Measurements from ENCODE around the gene KLF3.

KLF3 gene

DNA sequence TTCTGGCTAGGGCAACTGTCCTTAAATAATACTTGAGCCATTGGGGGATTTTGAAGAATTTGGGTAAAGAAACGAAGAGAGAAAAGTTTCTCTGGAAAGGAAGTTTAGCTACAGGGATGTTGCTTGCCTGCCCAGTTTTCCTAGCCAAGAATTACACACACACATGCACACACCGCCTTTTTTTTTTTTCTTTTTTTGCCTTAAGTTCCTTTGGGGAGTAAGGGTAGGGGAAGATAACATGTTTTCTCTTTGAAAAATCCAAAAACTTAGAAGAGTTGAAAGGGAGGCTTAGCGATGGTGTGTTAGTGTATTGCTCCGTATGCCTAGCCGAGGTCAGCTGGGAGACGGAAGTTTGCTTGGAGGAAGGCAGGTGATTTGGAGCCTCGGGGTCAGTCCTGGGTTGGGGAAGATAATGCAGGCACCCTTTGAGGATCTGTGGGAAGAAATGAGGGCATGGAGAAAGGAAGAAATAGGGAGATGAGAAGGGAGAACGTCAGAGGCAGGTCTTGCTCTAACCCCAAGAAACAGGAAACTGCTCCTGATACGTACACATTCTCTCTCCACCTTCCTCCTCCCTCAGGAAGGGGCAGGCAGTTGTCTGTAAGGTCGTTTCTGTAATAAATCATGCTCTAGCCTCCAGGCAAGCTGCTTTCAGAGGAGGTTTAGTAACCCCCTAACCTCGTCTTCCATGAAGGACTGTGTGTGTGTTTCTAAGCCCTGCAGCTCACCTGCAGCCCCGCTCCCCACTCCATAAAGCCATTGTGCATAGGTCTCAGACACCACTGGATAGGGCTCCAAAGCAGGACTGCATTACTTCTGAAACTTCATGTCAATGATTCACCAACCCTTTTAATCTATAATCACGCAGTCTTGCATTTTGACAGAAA lies 10.5 kb downstream of the KLF3 start:
- no peak for DNase-seq (ENCODE audit: low spot score)

DNA sequence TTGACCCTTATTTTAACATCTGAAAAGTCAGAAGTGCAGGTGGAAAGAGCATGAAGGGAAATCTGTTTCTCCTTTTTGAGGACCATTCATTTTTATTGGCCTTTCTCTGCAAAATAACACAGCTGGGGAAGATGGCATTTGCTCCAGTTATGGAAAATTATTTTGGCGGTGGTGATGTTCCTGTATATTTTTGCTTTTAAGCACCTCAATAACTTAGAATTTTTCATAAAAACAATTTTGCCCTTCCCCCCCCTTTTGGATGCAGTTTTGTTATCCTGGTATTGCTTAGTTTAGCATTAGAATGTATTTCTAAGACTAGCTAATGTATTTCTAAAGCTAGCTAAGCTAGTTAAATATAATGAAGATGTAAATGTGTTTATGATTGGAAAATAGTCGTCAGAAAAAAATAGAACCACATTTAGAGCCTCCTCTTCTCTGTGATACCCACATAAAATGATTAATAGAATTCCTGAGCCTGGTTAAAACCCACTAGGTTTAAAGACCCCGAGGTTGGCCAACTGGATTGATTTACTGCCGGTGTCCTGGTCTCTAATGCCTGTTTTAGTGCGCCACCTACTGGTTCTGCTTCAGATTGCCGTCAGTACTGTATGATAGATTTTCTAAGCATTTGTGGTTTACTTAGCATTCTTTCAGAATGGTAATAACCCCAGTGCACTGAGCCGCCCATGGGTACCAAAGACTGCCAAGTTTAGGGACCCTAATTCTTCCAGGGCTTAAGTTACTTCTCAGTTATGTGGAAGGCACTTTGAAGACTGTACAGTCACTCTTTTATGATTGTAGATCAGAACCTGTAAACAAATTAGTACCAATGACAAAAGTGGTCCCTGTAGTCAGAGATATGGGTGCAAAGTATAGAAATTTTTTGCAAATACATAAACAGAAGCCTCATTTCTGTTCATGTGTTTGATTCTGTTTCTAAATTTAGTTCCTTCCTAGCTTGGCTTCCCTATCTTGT lies 11.4 kb downstream of the KLF3 start:
- peak; percentile 81 for DNase-seq (ENCODE audit: low spot score)

DNA sequence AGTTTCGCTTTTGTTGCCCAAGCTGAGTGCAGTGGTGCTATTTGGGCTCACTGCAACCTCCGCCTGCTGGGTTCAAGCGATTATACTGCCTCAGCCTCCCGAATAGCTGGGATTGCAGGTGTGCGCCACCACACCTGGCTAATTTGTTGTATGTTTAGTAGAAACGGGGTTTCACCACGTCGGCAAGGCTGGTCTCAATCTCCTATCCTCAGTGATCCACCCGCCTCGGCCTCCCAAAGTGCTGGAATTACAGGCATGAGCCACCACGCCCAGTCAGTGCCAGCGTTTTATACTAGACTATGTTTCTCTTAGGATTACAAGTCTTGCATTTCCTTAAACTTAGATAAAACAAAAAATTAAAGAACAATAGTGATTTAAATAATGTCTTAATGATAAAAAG lies 13.0 kb downstream of the KLF3 start:
- no peak for DNase-seq (ENCODE audit: low spot score)

DNA sequence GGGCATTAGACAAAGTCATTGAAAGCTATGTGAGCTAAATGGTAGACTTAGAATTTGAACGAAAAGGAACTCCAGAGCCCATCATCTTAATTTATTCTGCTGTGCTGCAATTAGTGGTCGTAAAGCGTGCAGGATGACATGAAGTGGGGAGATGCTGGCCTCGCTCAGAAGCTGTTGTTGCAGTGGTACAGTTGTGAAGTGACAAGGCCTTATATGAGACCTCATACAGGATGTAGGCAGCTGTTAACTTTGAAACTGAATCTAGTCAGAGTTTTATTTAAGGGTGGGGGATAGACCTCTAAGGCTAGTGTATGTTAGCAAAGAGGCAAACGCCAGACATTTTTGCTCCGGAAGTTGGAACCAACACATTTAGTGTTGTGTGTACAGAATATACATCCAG lies 13.4 kb downstream of the KLF3 start:
- DNase-seq (ENCODE audit: low spot score): no peak

DNA sequence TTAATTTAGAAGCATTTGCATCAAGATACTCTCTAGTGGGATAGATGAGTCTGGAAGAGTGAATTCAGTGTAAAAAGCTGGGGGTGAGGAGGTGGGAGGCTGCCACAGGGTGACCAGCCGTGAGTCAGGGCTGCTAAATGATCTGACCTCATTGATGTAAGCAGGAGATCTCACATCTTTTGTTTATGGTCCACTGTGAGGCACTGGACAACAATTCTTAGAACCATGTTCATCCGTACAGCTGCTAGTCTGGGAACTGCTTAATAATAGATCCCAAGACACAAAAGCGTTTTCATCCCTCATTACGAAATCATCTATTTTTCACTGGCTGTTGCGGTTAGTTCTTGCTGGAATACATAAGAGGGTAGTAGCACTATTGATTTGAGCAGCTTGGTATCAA lies 14.1 kb downstream of the KLF3 start:
- no peak for DNase-seq (ENCODE audit: low spot score)

DNA sequence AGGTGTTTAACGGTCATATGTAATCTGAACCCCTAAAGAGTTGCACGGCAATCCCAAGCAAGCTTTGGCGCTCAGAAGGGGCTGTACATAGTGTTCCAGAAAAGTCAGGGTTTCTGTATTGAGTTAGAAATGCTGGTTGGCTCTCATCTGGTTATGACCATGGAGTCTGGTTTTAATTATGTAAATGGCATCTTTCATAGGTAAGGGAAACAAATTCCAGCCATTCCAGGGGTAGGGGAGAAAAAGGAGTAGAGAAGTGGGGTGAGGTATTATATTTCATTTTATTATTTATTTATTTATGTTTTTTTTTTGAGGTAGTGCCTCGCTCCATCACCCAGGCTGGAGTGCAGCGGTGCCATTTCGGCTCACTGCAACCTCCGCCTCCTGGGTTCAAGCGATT lies 15.9 kb downstream of the KLF3 start:
- DNase-seq (ENCODE audit: low spot score): no peak

DNA sequence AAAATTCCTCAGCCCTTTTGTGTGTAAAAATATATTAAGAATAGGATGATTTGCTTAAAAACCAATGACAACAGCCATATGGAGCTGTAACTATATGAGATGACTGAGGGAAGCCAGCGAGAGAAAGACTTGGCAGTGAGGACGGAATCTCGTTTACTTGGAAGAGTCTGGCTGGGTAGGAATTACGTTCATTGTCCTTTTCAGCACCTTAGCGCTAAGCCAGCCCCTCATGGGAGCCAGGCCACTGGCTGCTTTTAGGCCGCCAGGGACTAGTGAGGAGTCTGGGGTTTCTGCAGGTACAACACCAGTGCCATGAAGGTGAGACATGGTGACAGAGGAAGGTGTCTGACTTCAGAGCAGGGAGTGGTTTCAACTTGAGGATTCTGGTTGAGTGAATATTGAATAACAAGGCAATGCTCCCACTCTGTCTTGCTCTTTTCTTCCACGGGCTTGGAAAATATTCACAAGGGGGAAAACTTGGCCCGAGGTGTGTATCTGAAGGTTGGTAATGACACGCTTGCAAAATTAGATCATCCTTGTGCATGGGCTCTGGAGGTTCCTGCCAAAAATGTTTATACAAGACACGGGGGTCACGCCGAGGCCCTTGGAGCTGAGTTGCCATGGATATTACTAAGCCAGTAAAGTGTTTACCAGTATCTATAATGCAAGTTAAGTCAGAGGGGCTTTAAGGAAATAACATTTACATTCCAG lies 17.4 kb downstream of the KLF3 start:
- DNase-seq (ENCODE audit: low spot score): no peak

DNA sequence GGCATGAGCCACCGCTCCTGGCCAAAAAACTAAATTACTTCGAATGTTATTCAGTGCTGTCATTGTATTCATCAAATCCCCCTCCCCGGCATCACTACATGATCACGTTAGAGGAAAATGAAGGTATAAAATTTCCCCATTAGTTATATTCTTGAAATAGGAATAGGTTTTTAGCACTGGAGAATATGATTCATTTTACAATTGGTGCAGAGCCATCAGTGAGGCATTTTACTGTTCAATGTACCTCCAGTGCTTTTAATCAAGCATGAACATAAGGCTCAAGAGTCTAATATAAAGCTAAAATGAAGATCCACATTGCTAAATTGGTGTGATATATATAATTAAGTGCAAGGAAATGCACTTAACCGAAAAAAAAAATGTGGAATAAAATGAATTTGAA lies 18.3 kb downstream of the KLF3 start:
- no peak for DNase-seq (ENCODE audit: low spot score)

DNA sequence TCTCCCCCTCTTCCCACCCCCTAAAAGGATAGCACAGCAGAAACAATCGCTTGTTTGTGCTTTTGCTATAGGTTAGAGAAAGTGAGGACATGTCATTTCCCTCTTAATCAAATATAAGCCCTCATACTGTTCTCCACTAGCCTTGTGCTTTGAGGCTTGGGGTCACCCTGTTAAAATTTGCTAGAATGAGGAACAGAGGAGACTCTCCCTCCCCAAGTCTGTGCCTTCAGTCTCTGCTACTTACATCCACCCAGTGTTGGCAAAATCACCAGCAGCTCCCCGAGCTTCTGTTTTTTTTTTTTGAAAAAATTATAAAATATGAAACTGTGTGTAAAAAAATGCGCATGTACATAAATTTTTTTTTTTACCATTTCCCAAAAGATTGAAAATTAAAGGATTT lies 19.3 kb downstream of the KLF3 start:
- DNase-seq (ENCODE audit: low spot score): no peak

DNA sequence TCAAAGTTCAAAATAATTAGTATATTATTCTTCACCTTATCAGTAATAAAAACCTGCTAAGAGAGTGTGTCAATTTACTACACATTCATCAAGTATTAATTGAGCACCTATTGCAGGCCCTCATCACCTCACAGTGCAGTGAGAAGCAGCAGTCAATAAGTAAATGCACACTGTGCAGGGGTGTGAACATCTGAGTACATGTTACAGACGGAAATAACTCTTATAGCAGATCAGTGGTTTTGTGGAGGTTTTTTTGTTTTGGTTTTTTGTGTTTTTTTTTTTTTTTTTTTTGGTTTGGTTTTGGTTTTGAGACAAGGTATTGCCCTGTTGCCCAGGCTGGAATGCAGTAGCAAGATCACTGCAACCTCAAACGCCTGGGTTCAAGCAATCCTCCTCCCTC lies 20.3 kb downstream of the KLF3 start:
- DNase-seq (ENCODE audit: low spot score): no peak

DNA sequence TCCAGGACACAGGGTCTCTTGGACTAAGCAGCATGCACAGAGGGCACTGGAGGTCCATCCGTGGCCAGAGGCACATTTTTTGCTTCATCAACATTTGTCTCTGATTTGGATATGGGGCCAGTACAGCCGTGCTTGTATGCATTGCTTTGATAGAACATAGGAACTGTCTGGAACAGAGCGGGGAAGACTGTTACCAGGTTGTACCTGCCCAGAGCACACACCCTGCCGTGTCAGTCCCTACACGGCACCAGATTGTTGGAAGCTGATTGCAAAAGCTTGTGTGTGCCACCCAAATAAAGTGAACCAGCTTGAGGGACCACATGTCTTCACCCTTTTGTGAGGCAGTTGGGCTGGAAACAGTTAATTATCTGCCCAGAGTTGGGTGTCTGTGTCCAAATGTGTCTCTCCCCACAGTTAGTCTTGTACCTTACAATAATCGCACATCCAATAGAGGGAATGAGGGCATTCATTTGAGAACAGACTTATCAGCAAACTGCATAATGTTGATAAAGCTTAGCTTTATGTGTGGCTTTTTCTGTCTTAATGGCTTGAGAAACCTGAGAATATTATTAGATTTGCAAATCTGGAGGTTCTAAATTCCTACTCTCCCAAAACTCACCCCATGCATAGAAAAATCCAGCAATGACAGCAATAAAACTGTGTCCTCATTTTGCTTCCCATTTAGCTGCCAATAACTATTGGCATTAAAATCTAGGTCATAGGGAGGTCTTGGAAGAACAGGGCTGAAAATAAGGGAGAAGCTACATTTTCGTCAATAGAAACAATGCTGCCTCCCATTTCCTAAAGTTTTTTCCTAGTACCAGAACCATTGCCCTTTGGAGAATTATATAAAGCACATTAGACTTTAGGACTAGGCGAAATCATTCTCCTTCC lies 21.2 kb downstream of the KLF3 start:
- DNase-seq (ENCODE audit: low spot score): no peak

DNA sequence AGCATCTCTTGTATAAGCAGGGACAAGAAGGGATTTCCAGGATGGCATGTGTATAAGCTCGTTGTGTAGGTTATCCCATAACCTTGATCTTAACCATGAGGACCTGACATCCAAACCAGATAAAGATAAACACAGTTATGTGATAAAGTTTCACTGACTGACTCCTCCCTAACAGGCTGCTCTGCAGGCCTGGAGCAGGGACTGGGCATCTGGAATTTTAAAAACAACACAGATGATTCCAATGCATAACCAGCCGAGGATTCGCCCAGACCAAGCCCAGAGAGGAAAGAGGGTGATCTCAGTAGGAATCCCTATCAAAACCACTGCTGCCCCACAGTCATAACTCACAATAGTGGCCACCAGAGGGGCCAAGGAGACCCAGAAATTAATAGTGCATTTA lies 22.7 kb downstream of the KLF3 start:
- DNase-seq (ENCODE audit: low spot score): no peak

DNA sequence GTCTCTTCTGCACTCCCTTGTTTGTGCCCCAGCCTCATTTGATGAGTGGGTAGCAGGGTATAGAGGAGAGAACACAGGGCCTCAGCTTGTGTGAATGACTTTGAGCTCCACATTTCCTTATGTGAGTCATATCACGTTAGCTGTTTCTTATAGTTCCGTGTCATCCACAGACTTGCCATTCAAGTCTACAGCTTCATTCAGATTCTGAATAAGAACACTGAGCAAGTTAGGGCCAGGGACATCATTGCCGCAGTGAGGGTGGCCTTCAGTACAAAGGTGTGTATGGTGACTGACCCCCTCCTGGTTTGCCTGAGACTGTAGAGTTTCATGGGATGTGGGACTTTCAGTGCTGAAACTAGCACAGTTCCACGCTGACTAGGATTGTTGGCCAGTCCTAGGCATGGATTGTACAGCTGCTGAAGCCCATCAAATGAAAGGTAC lies 23.6 kb downstream of the KLF3 start:
- no peak for DNase-seq (ENCODE audit: low spot score)

DNA sequence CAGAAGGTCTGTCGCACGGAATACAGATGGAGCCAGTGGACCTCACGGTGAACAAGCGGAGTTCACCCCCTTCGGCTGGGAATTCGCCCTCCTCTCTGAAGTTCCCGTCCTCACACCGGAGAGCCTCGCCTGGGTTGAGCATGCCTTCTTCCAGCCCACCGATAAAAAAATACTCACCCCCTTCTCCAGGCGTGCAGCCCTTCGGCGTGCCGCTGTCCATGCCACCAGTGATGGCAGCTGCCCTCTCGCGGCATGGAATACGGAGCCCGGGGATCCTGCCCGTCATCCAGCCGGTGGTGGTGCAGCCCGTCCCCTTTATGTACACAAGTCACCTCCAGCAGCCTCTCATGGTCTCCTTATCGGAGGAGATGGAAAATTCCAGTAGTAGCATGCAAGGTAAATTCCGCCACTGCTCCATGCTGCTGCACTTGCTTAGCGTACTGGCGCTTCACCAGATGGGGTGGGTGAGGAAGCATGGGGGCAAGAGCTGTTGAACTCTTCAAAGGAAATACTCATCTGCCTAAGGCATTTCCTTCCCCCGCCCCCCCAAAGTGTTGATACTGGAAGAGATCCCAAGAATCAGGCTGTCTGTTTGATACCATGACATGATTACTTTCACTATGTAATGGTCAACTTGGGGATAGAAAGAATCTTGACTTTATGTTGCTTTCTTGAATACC lies 24.8 kb downstream of the KLF3 start:
- DNase-seq (ENCODE audit: low spot score): no peak

DNA sequence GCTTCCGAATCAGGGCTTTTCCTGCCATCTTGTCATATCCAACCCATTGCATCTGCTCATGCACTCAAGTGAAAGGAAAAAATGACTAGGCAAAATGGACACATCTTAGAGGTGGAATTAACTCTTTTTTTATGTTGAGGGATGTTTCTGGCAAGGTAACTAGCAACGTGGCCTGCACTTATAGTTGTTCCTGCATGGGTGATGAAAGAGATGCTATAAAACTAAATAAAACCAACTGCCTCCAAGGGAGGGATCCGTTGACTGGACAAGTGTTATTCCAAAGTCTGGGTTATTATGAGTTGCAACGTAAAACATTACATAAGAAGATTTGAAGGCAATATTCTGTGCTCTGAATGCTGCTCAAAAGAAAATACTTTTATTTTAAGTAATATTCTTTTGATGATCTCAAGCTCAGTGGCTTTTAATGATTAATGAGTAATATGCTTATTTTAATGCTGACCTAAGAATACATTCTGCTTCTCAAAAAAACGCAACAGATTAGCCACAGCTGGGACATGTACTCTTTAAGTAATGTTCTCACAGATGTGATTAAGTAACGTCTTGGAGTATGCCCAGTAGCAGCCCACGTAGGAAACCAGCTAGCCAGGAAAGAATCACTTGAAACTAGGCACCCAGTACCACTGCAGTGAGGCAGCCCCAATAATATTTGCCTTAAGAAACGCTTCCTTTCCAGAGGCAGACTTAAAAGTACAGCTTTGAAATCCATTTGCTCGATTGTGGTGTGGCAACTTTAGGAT lies 27.4 kb downstream of the KLF3 start:
- DNase-seq (ENCODE audit: low spot score): no peak

DNA sequence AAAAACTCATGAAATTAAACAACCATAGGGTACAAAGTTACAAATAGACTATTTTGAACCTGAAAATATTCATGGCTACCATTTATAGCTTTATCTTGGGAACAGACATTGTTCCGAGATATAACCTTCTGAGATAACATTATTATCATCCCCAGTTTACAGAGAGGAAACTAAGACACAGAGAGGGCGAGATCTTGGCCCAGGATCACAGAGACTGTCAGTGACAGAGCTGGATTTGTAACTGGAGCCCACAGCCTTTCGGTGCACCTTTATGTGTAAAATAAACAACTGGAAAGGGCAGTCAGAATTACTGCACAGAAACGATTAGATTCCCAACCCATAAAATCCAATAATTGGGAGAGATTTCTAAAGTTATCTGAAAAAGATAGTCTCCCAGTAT lies 28.4 kb downstream of the KLF3 start:
- no peak for DNase-seq (ENCODE audit: low spot score)

DNA sequence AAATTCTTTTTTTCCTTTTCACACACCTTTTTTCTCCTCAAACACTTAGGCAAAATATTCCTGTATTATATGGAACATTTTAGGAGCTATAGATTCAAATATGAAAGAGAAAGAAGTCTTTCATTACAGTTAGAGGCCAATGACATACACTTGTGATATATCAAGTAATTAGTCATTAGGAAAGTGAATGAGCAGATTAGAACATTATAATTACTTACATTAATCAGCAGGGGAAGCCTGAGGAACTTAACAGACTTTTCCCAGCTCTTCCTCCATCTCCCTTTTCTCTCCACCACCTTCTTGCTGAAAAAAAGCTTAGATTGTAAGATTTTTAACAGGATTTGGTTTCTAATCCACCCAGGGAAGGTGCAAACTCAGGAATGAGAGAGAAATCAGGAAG lies 29.6 kb downstream of the KLF3 start:
- no peak for DNase-seq (ENCODE audit: low spot score)

DNA sequence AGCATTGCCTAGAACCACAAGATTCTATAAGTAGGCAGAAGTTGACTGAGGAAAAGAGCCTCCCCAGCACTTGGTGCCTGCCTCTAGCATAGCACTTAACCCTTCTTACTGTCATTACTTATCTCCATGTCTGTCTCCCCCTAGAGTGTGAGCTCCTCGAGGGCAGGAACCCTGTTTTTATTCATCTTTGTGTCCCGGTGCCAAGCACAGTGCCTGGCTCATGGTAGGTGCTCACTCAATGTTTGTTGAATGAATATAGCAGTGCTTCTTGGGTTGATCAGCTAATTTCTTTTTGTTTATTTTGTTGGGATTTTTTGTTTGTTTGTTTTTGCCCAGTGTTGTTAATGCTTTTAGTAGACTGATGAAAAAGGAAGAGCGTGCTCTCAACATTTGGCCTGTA lies 30.3 kb downstream of the KLF3 start:
- no peak for DNase-seq (ENCODE audit: low spot score)

DNA sequence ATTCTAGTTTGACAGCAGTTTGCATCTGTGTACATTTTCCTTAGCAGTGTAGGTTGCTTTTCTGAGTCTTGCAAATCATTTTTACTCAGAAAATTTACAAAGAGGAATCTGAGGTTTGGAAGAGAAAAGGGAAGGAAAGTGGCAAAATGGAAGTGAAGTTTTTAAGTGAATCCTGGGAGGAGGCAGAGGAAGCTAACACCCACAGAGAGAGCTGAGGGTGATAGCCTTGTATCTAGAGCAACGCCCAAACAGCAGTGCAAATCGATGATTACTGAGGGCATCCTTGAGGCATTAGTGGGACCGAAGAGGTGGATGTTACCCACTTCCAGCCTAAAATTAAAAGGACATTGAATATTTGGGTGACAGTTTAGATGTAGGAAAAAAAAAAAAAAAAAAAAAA lies 31.8 kb downstream of the KLF3 start:
- no peak for DNase-seq (ENCODE audit: low spot score)

DNA sequence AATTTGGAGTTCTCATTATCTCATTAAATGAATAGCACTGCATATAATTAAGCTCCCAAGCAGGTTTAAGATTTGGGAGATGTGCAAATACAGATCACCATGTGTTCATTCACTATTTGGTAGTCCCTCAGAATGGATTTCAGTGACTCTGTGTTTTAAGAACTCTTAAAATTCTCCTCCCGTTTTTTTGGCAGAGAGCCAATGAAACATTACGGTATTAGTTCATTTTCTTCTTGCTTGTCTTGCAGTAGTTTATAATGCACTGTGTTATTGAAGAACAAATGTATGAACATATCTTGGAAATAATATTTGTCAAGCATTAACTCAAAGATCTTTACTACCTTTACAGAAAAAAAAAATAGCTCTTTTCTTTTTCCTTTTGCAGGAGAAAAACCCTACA lies 32.7 kb downstream of the KLF3 start:
- no peak for DNase-seq (ENCODE audit: low spot score)
